Amniotic stem cell (primary cell): Measurements from ENCODE around the gene EHD4.

ENCODE experiments used
- DNase-seq: peaks from one replicate; lab custom pipeline; 2025; lab: John Stamatoyannopoulos, UW

The EHD4 gene

DNA sequence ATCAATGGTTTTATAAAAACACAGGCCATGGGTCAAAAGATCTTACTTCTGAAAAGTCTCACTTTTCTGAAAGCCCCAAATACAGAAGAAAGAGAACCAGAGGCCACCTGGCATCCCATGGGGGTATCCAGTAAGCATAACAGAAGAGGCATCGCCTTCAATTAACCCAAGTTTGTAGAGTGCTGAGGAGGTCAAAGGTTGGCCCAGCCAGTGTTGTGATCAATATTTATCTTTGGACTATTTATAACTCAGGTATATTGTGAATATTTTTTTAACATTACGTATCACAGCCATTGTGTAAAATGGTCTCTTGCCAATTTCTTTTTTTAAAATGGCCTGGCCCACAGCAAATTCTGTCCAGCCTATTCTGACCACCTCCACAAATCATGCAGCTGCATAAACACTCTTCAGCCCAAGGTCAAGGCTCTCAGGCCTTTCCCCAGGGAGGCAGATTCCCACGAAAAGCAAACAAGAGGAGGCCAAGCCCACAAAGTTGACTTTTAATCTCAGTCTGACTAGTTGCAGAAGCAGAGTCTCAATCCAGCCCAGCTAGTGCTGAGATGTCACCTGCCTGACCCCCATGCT, 52.3 kb downstream of the EHD4 start:
- no peak for DNase-seq

DNA sequence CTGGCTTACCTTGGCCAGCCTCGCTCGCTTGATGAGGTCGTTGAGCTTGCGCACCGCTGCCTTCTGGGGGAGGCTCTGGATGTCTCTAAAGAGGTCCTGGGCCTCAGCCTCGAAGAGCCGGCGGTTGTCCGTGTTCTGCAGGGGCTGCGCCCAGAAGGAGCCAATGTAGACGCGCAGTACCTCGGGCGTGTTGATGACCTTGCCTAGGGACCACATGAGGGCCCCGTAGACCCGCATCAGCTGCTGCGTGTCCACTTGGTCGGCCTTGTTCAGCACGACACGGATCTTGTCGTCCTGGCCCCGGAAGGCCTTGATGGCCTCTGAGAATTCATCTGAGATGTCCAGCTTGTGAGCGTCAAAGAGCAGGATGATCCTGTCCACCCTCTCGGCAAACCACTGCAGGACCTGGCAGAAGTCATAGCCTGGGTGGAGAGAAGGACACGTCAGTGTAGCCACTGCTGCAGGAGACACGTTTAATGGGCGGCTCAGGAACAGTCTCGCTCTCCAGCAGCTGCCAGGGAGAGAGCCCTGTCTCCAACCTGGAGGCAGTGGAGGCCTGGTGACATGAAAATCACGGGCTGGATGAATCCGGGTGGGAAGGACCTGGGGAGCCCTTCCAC, 53.0 kb downstream of the EHD4 start:
- DNase-seq, result no peak

DNA sequence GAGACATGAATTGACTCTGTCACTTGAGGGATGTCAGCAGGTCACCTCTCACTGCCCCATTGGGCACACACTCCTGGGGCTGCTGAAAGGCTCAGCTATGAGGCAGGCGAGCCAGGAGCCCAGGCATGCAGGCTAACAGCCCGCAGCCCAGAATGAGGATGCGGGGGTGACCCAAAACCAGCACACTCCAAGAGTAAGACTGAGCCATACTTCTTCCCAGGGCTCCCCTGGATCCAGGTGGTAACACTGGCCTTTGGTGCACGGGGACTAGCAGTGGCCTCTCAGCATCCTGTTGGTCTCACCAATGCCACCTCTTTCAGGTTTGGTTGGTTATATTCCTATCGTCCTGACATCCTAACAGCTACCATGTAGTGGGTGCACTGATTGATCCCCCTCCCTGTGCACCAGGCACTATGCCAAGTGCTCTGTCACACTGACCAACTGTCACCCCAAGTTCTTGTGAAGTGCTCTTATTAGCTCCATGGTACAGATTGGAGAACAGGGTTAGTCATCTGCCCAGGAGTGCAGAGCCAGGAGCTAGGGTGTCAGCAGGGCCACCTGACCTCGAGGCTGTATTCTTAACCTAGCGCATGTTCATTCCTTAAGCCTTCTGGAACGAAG, 53.7 kb downstream of the EHD4 start:
- DNase-seq, result no peak

DNA sequence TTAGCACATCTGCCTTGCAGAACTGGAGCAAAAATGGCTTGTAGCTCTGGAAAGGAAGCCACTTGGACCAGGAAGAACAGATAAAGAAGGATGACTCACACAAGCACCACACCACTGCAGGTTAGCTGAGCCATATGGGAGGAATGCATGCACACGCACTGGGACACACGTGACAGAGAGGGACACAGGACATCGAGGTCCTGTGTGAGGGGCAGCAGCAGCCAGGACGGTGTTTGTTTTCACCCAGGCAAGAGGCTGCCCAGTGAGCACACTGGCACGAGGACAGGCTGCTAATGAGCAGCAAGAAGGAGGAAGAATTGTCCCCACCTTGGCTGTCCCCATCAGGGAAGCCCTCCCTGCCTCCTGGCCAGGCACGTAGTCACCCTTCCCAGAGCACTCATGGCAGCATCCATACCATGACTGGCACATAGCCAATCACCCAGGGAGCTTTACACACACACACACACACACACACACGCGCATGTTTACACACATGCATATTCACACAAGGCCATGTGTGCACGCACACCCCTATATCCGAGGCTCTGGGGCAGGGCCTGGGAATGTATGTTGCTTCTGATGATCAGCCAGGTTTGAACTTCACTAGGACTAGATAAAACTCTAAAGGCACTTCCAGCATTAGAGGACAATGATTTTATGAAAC, 54.5 kb downstream of the EHD4 start:
- peak; percentile 22 for DNase-seq

DNA sequence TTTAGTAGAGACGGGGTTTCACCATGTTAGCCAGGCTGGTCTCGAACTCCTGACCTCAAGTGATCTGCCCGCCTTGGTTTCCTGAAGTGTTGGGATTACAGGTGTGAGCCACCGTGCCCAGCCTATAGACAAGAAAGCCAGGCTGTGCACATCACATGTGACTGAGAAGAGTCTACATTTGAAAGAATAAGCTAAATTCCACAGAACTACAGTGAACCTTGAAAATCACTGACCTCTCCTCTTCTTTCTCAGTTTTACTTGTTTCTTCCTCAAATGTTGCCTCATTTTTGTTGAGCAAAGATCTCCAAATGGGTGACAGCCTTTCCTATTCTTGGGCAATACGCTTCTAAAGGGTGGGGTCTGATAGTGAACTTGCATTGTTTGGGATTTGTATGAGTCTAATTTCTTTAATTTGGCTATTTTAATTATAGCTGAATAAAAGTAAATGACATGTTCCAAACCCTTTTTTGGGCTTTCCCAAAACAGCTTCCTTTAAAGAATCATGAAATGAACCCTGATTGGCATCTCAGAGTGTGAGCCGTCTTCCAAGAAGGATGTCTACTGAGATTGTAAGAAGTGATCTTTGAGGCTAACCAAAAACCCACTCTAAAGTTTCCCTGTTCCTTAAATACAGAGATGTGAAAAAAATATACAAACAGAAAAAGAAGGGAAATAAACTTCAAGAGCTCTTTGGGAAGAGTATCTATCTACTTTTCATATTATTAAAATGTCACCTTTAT, 56.9 kb downstream of the EHD4 start:
- DNase-seq, result no peak

DNA sequence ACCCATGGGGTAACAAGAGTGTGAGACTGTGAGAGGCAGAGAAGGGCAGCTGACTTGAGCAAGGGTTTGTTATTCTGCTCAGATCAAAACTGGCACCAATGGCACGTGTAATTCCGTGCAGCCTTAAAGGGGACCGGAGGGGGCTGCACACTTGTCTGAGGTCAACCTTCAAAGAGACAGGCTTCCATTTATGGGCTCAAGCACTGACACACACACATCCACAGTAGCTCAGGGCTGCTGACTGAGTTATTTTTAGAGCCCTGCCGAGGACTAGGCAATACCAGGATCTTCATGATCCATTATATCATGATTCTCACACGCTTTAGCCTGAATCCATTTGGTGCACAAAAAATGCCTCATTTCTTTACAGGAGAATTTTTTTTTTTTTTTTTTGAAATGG, 57.9 kb downstream of the EHD4 start:
- no peak for DNase-seq

DNA sequence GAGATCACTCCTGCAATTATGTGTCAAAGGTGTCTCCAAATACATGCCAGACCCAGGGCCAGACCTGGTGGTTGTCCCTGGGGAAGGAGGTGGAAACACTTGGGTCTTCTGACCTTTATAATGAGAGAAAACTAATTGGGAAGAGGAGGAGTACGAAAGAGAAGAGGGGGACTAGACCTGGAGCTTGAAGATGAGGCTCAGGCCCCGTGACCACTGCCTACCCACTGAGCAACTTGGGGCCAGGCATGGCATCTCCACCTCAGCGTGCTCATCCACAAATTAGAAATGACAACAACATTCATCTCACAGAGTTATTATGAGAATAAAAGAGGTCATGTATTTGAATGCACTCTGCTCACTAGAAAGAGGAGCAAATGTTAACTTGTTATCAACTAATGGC, 59.1 kb downstream of the EHD4 start:
- DNase-seq, result no peak

DNA sequence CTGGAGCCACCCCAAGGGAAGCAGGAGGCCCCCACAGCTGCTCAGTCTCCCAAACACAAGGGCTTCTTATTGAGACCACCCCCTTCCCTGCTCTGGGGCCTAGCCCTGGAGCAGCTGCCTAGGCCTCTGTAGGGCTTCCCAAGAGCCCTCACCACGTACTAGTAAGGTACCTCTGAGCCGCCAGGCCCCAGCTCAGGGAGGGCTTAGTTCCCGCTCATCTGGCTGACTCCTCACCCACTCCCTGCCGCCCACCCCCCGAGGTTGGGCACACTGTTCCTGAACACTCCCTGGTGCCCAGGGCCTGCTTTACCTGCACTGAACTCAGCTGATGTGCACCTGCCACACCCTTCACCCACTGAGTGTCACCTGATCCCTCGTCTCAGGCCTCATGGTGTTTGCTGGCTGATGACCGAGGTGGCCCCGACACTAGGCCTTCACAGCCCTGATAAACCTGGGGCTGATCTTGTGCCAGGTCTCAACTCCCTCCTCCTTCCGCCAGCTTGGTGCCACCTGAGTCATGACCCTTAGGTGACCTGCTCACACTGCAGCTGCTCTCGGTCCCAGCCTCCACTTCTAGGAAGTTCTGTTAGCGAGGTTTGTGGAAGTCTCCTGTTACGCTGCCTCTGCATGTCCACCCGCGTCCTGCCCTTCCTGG, 60.5 kb downstream of the EHD4 start:
- DNase-seq, result no peak

DNA sequence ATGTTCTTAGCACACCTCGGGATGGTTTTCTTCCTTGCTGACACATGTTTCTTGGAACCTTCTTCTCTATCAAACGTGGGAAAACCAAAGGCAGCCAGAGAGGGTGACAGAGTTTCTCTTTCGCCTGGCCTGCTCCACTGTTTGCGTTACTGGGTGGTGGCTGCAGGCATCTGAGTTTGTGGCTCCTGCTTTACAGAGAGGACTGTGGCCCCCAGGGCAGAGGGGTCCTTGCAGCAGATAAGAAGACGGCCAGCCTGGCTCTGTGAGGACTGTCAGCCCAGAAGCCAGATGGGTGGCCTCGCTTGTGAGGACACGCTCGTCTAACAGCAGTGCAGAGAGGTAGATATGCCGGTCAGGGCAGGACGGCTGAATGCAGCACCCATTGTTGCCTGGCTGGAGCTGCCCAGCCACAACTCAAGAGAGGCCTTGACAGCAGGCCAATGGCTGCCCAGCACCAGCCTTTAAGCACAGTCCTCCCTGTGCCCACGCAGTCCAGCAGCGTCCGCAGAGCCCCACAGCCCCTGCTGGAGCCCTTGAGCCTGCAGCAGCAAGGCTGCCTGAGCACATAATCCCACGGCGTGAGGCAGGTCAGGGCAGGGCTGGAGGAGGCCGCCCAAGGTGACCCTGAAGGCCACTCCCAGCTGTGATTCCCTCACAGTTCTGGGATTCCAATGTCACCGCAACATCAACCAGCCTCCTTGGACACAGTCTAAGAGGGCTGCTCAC, 63.5 kb downstream of the EHD4 start:
- DNase-seq, result no peak

DNA sequence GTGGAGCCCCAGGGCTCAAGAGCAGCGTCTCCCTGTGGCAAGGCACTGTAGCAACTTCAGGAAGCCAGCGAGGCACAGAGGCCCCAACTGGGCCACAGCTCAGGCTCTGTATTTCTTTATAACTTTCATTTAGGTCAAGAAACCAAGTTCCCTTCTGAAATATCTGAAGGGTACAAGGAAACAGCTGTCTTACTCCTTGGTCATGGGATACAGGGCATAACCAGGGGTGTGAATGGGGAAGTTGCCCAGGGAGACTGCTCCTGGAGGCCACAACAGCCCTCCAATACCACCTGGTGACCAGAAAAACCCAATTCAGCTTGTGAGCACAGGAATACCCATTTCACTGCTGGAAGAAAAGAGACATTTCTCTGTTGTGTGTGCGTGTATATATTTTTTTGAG, 65.2 kb downstream of the EHD4 start:
- no peak for DNase-seq

DNA sequence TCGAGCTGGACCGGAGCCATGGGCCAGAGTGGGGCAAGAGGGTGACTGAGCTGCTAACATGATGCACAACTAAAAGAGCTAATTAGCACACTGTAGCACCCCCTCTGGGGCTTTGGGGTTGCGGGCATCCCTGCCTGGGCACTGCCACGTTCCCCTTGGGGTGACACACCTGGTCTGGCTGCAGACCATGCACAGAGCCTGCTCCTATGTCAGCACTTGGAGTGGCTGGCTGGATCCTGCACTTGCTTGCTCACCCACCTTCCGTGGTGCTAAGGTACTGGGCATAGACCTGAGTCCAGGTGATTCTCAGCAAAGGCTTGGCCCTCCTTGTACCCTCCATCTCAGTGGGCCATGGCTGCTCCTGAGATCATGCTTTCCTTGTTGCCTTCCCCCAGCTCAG, 65.7 kb downstream of the EHD4 start:
- DNase-seq, result no peak

DNA sequence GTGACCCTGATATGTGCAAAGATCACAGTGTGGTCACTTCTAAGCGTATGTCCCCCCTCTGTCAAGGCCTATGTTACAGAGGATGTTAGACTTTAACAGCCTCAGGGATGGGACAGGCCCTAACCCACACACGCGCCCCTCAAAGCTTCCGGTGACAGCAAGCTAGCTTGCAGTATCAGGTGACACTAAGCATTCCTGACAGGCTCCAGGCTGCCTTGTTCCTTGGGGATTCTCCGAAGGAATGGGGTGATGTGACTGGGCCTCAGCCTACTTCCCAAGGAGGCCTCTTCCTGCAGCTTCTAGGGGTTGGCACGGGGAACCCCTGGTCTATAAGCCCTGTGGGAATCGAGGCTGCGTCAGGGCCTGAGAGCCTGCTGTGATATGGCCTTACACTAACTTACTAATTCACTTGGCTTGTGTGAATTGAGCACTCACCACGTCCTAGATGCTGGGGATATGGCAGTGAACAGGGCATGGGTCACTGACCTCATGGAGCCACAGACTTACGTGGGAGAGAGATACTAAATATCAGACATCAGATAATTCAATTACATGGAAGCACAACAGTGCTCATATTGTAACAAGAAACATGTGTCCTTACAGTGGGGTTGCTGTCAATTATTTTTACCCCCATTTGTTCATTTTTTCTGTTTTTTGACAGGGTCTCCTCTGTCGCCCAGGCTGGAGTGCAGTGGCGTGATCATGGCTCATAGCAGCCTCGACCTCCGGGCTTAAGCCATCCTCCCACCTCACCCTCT, 67.1 kb downstream of the EHD4 start:
- DNase-seq, result no peak

DNA sequence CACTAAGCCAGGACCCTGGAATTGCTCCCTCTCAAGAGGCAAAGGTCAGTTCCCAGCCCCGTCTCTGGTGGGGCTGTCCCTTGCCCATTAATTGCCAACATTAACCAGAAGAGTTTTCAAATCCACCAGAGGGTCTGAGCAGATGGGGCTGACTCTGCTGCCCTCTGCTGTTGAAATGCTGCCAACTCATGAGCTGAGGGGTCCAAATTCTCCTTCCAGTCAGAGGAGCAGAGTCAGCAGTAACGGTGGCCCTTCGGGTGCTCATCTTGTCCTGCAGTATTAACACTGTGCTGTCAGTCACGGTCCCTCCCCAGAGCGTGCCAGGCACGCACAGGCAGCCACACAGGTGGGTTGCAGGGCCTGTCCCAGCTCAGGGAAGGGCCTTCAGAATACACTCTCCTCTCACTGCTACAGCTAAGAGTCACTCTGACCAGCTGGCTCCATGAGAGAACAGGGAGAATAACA, 67.8 kb downstream of the EHD4 start:
- DNase-seq, result no peak

DNA sequence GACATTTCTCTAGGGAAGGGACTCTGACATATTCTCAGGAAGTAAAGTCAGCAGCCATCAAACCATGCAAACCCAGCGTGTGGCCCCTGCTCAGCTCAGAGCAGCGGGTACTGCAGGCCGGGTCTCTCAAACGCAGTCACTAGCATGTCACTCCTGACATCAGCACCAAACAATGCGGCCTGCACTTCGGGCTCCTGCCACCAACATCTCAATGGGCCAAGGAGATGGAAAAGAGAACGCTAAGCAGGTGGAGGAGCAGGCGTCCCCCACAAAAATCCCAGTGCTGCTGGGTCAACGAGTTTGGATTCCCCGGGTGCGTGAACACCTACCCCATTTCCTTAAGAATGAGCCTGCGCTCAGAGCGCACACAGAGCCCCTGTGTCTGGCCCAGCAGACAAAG, 68.6 kb downstream of the EHD4 start:
- no peak for DNase-seq

DNA sequence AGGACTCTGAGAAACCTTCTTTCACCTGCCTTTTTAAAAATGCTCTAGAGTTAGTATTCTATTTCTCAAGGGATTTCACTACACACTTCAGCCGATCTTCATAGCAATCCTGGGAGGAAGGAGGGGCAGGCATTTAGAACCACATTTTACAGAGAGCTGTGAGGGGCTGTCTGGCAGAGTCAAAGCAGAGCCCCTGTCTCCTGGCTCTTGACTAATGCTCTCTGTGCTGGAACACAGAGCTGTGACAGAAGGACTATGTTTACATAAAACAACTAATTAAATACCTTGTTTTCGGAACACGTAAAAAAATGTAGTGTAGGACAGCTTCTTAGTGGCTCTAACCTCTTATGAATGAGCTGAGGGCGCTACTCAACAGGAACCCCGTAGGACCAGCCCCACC, 70.9 kb downstream of the EHD4 start:
- no peak for DNase-seq

DNA sequence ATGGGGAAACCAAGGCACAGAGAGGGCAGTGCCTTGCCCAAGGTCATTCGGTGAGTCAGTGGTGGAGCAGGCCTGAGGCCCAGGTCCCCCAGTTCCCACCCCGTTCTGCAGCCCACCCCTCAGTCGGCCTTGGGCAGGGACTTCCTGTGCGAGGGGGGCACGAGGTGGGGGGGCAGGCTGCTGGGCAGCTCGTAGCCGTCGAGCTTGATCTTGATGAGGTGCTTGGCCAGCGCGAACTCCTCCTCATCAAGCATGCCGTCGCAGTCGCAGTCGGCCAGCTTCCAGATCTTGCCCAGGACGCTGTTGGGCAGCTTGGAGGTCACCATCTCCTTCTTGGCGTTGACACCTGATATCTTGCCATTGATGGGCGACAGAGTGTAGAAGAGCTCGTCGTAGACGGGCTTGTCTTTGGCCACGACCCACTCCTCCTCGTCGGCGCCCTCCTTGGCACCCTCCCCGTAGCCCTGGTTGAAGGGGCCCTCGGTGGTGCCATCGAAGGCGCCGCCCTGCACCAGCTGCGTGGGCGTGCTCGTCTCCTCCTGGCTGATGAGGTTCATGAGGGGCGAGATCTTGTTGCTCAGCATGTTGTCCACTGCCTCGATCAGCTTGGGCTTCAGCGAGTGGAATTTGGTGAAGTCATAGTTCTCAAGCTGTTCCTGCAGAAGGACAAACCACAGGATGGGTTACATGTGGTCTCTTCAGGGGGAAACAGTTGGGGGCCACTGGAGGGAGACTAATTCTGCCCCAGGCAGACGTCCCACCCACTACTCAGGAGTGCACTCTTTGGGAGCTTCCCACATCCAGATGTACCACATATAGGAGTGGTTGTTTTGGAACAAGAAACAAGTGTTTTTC, 71.6 kb downstream of the EHD4 start:
- DNase-seq, result no peak

DNA sequence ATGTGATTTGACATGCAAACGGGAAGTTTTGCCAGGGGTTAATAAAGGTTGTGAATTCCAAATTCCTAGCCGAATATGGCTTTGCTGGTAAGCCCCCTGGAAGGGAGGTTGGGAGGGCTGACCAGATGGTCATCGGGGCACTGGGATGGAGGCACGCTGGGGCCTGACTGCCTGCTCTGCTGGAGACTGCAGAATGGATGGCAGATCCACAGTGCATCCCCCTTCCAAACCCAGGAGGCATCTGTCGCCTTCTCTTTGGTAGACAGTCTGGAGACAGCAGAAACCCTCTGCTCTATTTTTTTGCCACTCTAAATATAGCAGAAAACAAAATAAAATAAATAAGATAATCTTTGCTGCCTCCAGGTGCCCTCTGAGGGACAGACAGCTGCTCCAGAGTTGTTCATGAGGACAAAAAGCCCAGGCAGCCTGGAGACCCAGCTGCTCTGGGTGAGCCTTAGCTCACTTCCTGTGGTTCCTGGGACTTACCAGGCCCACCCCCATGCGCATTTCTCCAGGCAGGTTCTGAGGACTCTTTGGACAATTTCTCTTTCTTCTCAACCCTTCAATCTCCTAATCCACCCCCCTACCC, 72.4 kb downstream of the EHD4 start:
- DNase-seq, result no peak

DNA sequence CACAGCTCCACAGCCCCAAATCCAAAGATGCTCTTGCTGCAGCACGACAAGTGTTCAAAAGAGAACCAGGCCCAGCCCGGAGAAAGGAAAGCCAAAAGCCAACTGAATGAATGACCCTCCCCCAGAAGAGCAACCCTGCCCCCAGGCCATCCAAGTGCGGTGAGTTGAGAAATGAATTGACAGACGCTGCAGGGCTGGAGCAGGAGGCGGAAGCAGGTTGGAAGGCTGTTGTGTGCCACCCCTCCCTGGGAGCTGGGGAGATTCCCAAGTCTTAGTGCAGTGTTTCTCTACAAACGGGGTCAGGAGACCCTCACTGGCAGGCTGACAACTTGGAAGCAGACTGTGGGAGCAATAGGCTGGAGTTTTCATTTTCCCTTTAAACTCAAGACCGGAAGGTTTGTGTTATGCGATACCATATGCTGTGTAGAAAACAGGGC, 75.0 kb downstream of the EHD4 start:
- no peak for DNase-seq

DNA sequence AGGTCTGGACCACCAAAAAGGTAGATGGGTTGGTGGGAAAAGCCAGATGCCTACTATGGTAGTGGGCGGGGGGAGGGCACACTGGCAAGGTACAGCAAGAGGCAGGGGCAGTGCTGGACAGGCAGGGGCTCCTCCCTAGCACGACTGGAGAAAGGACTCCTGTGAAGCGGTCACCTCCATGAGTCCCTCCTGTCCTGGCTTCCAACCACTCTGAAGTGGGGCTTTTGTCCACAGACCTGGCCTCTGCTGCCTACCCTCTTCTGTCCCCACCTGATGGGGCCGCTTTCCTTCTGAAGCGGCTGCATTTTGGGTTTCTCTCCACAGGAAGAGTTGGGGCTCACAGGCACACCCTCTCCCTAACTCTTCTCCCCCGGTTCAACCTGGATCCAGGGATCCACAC, 75.8 kb downstream of the EHD4 start:
- DNase-seq, result no peak
